C4-2B (cell line): ENCODE results near the gene FANK1.

Source experiments
- ZFX ChIP-seq: fragments of 450-650 bp; IDR thresholded peaks from 2 replicates; pipeline ENCODE4 v1.6.1; 2017
- TF ChIP-seq, protein P1 (sequence below): fragments of 450-650 bp; conservative IDR thresholded peaks from 2 replicates; pipeline ENCODE4 v1.5.1; 2017; ENCODE audit warnings: mild to moderate bottlenecking

- TF ChIP-seq, protein P1, sequence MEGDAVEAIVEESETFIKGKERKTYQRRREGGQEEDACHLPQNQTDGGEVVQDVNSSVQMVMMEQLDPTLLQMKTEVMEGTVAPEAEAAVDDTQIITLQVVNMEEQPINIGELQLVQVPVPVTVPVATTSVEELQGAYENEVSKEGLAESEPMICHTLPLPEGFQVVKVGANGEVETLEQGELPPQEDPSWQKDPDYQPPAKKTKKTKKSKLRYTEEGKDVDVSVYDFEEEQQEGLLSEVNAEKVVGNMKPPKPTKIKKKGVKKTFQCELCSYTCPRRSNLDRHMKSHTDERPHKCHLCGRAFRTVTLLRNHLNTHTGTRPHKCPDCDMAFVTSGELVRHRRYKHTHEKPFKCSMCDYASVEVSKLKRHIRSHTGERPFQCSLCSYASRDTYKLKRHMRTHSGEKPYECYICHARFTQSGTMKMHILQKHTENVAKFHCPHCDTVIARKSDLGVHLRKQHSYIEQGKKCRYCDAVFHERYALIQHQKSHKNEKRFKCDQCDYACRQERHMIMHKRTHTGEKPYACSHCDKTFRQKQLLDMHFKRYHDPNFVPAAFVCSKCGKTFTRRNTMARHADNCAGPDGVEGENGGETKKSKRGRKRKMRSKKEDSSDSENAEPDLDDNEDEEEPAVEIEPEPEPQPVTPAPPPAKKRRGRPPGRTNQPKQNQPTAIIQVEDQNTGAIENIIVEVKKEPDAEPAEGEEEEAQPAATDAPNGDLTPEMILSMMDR, result no peak
- TF ChIP-seq ZFX, result no peak
Measured at GRCh38 chr10:126052171-126052570, 155.8 kb downstream of the FANK1 start.
